BJ (cell line): Measurements from ENCODE around the gene ZSWIM3. TPM values are rescaled to one million over a fixed set of nuclear protein-coding genes. Genes with fewer than 3 reads are reported as not detected.

Source experiments
- CTCF ChIA-PET: fragments of 350-600 bp; formaldehyde crosslinking; extraction: SDS; loops from one replicate; lab custom pipeline; 2021; ENCODE audit warnings: antibody characterized with exemption, inconsistent platforms; lab: Yijun Ruan, JAX
- POLR2A ChIA-PET: fragments of 300-600 bp; sonication (Branson Sonifier 250); formaldehyde crosslinking; extraction: SDS; loops from one replicate; lab custom pipeline; 2021; ENCODE audit warnings: antibody characterized with exemption; lab: Charles Lee
- DNase-seq: peaks from one replicate; pipeline ENCODE4 v3.0.0-alpha.2; 2011; ENCODE audit warnings: low read depth
- H3K27me3 ChIP-seq: 2 replicates; pipeline ENCODE4 v1.6.0; 2011; ENCODE audit warnings: low read length; ENCODE audit not compliant: control insufficient read depth, insufficient read depth
- H3K36me3 ChIP-seq: 2 replicates; pipeline ENCODE4 v1.5.1; 2011; ENCODE audit warnings: low read length; ENCODE audit not compliant: control insufficient read depth, insufficient read depth
- H3K4me3 ChIP-seq: 2 replicates; pipeline ENCODE4 v1.5.1; 2011; ENCODE audit warnings: low read depth, mild to moderate bottlenecking, control low read depth, low read length
- CTCF ChIP-seq: IDR thresholded peaks from 2 replicates; pipeline ENCODE4 v1.5.1; 2011; ENCODE audit warnings: low read depth, mild to moderate bottlenecking, control low read depth, inconsistent platforms, low read length, moderate library complexity; ENCODE audit not compliant: insufficient read depth
- polyA plus RNA-seq: library from polyadenylated mRNA; depleted of rRNA; stranded (reverse); fragments of >200 nt; gene quantifications from 2 replicates; pipeline ENCODE4 v1.2.3, GENCODE V29; 2011; rRNA removed

Gene ZSWIM3
- polyA plus RNA-seq, 1 experiment: 4.5 TPM

DNA sequence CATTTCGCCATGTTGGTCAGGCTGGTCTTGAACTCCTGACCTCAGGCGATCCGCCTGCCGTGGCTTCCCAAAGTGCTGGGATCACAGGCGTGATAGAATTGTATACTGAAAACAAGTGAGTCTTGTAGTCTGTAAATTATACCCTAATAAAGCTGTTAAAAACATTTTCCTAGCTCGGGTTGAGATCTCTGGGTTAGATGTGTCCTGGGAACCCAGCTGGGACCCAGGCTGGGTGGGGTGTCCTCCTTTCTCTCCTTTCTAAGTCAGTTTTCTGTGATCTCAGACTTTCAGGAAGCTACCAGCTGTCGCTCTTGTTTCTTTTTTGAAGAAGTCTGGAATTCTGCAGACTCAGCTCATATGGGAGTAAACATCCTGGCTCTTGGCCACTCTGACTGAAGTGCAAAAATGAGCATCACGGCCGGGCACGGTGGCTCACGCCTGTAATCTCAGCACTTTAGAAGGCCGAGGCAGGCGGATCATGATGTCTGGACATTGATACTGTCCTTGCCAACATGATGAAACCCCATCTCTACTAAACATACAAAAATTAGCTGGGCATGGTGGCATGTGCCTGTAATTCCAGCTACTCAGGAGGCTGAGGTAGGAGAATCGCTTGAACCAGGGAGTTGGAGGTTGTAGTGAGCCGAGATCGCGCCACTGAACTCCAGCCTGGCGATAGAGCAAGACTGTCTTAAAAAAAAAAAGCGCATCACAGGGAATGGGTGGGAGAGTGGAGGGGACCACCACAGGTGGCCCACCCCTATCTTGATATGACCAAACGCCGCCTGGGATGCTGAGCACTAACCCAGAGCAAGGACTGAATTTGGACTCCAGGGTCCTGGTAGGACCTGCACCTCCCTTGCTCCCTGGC is 67.2 kb downstream of the ZSWIM3 start:
- no peak overlapping the region for H3K4me3 ChIP-seq
- ChIA-PET CTCF (interaction anchor here (0.7 to 1.7 kb wide), 2 partner anchors 10 to 34 kb away, joined by 3 to 5 read pairs; partner anchors contain the start of genes CTSA and NEURL2), POLR2A (interaction anchor here (0.6 to 0.7 kb wide), 2 partner anchors 10 to 19 kb away, joined by 3 read pairs; no protein-coding TSS in a partner anchor)
- H3K27me3 ChIP-seq: no peaks in the 10 kb centered on the region
- no peak for TF ChIP-seq CTCF
- H3K36me3 ChIP-seq: no peaks in the 10 kb centered on the region
- DNase-seq: no peak

GRCh38 chr20:45925821-45926506 is 68.5 kb downstream of the ZSWIM3 start:
- CTCF ChIA-PET: interaction anchor here (0.7 to 3.3 kb wide), 2 partner anchors 35 to 70 kb away, joined by 3 to 12 read pairs; partner anchors contain the start of genes CTSA and NEURL2
- no peak for DNase-seq

DNA sequence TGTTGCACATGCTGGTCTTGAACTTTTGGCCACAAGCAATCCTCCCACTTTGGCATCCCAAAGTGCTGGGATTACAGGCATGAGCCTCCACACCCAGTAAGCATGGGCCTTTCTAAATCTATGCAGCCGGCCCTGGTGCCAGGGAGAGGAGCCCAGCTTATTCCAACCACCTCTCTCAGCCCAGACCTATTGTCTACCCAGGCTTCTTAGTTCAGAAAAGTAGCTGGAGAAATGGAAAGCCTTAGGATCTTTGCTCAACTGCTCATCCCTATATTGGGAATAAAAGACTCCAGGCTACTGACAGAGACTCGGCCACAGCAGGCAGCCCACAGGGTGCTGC is 69.3 kb downstream of the ZSWIM3 start:
- no peak overlapping the region for H3K4me3 ChIP-seq
- ChIA-PET POLR2A (no interaction called here), CTCF (interaction anchor here (0.6 to 3.3 kb wide), 3 partner anchors 36 to 71 kb away, joined by 3 to 12 read pairs (median 3); partner anchors contain the start of genes CTSA and NEURL2)
- no peak for DNase-seq
- H3K36me3 ChIP-seq: no peaks in the 10 kb centered on the region
- TF ChIP-seq CTCF: no peak
- no peaks in the 10 kb centered on the region for H3K27me3 ChIP-seq

More at GRCh38 chr20:45925821-45926506, 68.5 kb downstream of the ZSWIM3 start:
- no peaks in the 10 kb centered on the region for H3K36me3 ChIP-seq
- no peak for TF ChIP-seq CTCF
- H3K27me3 ChIP-seq: no peaks in the 10 kb centered on the region
- H3K4me3 ChIP-seq: no peak overlapping the region
- POLR2A ChIA-PET: interaction anchor here (0.7 kb wide), 1 partner anchor 9 kb away, joined by 3 read pairs; no protein-coding TSS in a partner anchor

- Histone ChIP-seq H3K27me3 (no peaks in the 10 kb centered on the region), H3K36me3 (no peaks in the 10 kb centered on the region), H3K4me3 (no peak overlapping the region)
- CTCF ChIA-PET: interaction anchor here (0.6 to 3.3 kb wide), 4 partner anchors 36 to 129 kb away, joined by 3 to 12 read pairs (median 3); partner anchors contain the start of genes CTSA and NEURL2
- POLR2A ChIA-PET: no interaction called here
- TF ChIP-seq CTCF: no peak
- no peak for DNase-seq
Observed at GRCh38 chr20:45927071-45927878, 69.9 kb downstream of the ZSWIM3 start.

Other genes starting within 250 kb of the ZSWIM3 start
- gene WFDC10A, start 227.9 kb upstream of the ZSWIM3 start, polyA plus RNA-seq: not detected in 2 replicates
- not detected in 2 replicates for gene WFDC9, start 226.3 kb upstream of the ZSWIM3 start, polyA plus RNA-seq
- gene WFDC11, start 187.4 kb upstream of the ZSWIM3 start, polyA plus RNA-seq: not detected in 2 replicates
- not detected in 2 replicates for gene WFDC13, start 155.6 kb upstream of the ZSWIM3 start, polyA plus RNA-seq
- not detected in 2 replicates for gene WFDC10B, start 152.6 kb upstream of the ZSWIM3 start, polyA plus RNA-seq
- not detected in 2 replicates for gene SPINT4, start 135.3 kb upstream of the ZSWIM3 start, polyA plus RNA-seq
- 0.71 and 0.78 TPM in 2 replicates for gene WFDC3, start 65.7 kb upstream of the ZSWIM3 start, polyA plus RNA-seq
- gene DNTTIP1, start 65.7 kb upstream of the ZSWIM3 start, polyA plus RNA-seq: 35.6 and 44.8 TPM in 2 replicates
- 70.6 and 90.8 TPM in 2 replicates for gene UBE2C, start 45.0 kb upstream of the ZSWIM3 start, polyA plus RNA-seq
- gene TNNC2, start 30.3 kb upstream of the ZSWIM3 start, polyA plus RNA-seq: 0.60 and 0.81 TPM in 2 replicates
- gene SNX21, start 23.8 kb upstream of the ZSWIM3 start, polyA plus RNA-seq: 13.6 and 17.8 TPM in 2 replicates
- gene ACOT8, start 222 bp upstream of the ZSWIM3 start, polyA plus RNA-seq: 34.3 and 49.9 TPM in 2 replicates
- 4.9 and 6.0 TPM in 2 replicates for gene ZSWIM1, start 23.6 kb downstream of the ZSWIM3 start, polyA plus RNA-seq
- 0.59 and 0.66 TPM in 2 replicates for gene SPATA25, start 30.0 kb downstream of the ZSWIM3 start, polyA plus RNA-seq
- gene NEURL2, start 33.6 kb downstream of the ZSWIM3 start, polyA plus RNA-seq: 2.1 and 4.3 TPM in 2 replicates
- gene CTSA, start 33.7 kb downstream of the ZSWIM3 start, polyA plus RNA-seq: 286 and 408 TPM in 2 replicates
- gene PLTP, start 54.5 kb downstream of the ZSWIM3 start, polyA plus RNA-seq: 11.3 and 22.0 TPM in 2 replicates
- 12.7 and 20.9 TPM in 2 replicates for gene PCIF1, start 77.1 kb downstream of the ZSWIM3 start, polyA plus RNA-seq
- gene ZNF335, start 114.6 kb downstream of the ZSWIM3 start, polyA plus RNA-seq: 4.5 and 9.9 TPM in 2 replicates
- not detected in 2 replicates for gene MMP9, start 151.3 kb downstream of the ZSWIM3 start, polyA plus RNA-seq
- gene SLC12A5, start 171.6 kb downstream of the ZSWIM3 start, polyA plus RNA-seq: 0.61 and 0.70 TPM in 2 replicates
- gene NCOA5, start 232.3 kb downstream of the ZSWIM3 start, polyA plus RNA-seq: 19.0 and 19.9 TPM in 2 replicates